ENCODE results near the gene CD58.
A peak's percentile ranks its signal among the peaks of the same experiment; 100 is the strongest.

DNA sequence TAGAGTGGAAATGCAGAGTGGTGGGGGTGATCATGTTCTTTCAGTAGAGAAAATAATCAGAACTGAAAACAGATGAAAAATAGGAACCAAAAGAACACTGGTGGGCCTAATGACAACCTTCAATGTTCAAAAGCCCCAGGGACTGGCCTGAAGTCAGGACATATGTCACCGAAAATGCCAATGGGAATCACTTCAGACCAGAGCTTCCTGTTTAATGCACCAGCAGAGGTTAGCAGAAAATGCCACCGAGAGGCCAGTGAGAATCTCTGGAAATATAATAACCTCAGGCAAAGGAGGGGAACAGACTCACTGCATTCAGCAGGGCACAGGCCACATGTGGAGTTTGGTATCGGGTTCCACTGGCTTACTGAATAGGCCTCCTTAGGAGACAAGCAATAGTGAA, 15.9 kb upstream of the CD58 start:
- 0 out of 2 replicates have a peak, but pooled peaks have one; percentile 6 for TF ChIP-seq SPI1 (IDR thresholded peaks at IDR 0.05; ENCODE audit: low read depth, low read length)
- no peak for TF ChIP-seq POLR2A (IDR thresholded peaks at IDR 0.05; ENCODE audit: low read depth, low read length)
- no peak for TF ChIP-seq TAF1 (IDR thresholded peaks at IDR 0.05; ENCODE audit: low read depth, low read length)
- no peak for TF ChIP-seq POLR2AphosphoS5 (IDR thresholded peaks at IDR 0.05; ENCODE audit: low read depth, low read length)
